ENCODE data around the gene DLL4. TPM values are rescaled to one million over a fixed set of nuclear protein-coding genes. Genes with fewer than 3 reads are reported as not detected.
A peak's percentile ranks its signal among the peaks of the same experiment; 100 is the strongest.

The DLL4 gene
- total and polyA plus RNA-seq, 10 of the 15 experiments (the other 5 are each of a cell fraction or from before 2014, with no cell fraction given): 0.04 to 0.16 (median 0.09) TPM; not detected in 6

DNA sequence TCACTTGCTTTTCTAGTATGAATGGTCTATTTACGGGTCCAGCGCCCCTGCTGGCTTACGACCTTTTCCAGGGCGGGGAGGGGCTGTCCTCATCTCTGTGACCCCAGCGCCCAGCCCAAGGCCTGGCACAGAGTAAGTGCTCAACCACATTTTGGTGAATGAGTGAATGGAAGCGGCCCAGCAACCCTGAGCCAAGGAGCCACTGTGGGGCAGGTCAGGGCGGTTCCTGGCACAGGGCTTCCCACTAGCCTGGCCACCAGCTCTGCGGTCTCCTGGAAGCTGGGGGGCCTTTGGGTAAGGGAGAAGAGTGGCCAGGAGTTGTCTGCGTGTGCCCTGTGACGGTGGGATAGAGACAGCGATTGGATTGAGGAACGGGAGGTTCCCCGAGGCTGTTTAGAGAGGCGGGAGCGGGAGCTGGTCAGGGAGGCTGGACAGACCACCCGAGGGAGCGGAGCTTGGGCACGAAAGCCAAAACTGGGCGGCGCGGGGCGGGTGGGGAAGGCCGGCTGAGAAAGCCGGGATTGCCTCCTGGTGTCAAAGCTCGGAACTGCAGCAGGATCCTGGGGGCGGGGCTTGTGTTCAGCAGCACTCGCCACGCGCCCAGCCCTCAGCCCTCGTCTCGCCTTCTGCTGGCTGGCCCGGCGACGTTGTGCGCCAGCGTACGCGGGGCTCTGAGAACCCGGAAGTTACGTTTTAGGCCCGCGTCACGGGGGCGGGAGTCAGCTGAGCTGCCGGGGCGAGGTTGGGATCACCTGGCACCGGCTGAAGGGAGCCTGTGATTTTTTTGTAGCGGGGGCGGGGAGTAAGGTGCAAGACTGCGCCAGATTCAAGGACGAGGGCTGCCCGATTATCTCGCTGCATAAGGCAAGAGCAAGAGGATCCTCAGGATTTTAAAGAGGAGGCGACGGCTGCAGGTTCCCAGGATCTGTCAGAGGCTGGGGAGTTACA is 35.1 kb upstream of the DLL4 start, which contains the start of gene VPS18 (continued):
- TF ChIP-seq, protein P1, sequence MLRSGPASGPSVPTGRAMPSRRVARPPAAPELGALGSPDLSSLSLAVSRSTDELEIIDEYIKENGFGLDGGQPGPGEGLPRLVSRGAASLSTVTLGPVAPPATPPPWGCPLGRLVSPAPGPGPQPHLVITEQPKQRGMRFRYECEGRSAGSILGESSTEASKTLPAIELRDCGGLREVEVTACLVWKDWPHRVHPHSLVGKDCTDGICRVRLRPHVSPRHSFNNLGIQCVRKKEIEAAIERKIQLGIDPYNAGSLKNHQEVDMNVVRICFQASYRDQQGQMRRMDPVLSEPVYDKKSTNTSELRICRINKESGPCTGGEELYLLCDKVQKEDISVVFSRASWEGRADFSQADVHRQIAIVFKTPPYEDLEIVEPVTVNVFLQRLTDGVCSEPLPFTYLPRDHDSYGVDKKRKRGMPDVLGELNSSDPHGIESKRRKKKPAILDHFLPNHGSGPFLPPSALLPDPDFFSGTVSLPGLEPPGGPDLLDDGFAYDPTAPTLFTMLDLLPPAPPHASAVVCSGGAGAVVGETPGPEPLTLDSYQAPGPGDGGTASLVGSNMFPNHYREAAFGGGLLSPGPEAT (IDR thresholded peaks at IDR 0.05; ENCODE audit: low read depth): peak; percentile 66; the same call in 1 of the 2 replicates
- no peak for TF ChIP-seq MYC (IDR thresholded peaks at IDR 0.05; ENCODE audit: insufficient read depth, insufficient read length, insufficient replicate concordance, low read length, severe bottlenecking)
- peak; percentile 85 for TF ChIP-seq RAD21 (IDR thresholded peaks at IDR 0.05; ENCODE audit: insufficient read depth, low read depth, low read length)
- TF ChIP-seq, protein P2, sequence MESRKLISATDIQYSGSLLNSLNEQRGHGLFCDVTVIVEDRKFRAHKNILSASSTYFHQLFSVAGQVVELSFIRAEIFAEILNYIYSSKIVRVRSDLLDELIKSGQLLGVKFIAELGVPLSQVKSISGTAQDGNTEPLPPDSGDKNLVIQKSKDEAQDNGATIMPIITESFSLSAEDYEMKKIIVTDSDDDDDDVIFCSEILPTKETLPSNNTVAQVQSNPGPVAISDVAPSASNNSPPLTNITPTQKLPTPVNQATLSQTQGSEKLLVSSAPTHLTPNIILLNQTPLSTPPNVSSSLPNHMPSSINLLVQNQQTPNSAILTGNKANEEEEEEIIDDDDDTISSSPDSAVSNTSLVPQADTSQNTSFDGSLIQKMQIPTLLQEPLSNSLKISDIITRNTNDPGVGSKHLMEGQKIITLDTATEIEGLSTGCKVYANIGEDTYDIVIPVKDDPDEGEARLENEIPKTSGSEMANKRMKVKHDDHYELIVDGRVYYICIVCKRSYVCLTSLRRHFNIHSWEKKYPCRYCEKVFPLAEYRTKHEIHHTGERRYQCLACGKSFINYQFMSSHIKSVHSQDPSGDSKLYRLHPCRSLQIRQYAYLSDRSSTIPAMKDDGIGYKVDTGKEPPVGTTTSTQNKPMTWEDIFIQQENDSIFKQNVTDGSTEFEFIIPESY (IDR thresholded peaks at IDR 0.05): no peak
- no peak for TF ChIP-seq ZSCAN29 (IDR thresholded peaks at IDR 0.05)
- no peak for TF ChIP-seq CHD4 (IDR thresholded peaks at IDR 0.05)
- TF ChIP-seq HDAC2 (IDR thresholded peaks at IDR 0.05): no peak
- no peak for TF ChIP-seq NR2C2 (IDR thresholded peaks at IDR 0.05; ENCODE audit: borderline replicate concordance, control insufficient read depth, insufficient read length, low read depth)
- no peak for TF ChIP-seq STAT3 (IDR thresholded peaks at IDR 0.05; ENCODE audit: low read depth, low read length)
- 0 out of 2 replicates have a peak, but pooled peaks have one; percentile 16 for TF ChIP-seq NFYB (IDR thresholded peaks at IDR 0.05; ENCODE audit: insufficient read depth, low read depth, low read length)
- TF ChIP-seq, protein P3, sequence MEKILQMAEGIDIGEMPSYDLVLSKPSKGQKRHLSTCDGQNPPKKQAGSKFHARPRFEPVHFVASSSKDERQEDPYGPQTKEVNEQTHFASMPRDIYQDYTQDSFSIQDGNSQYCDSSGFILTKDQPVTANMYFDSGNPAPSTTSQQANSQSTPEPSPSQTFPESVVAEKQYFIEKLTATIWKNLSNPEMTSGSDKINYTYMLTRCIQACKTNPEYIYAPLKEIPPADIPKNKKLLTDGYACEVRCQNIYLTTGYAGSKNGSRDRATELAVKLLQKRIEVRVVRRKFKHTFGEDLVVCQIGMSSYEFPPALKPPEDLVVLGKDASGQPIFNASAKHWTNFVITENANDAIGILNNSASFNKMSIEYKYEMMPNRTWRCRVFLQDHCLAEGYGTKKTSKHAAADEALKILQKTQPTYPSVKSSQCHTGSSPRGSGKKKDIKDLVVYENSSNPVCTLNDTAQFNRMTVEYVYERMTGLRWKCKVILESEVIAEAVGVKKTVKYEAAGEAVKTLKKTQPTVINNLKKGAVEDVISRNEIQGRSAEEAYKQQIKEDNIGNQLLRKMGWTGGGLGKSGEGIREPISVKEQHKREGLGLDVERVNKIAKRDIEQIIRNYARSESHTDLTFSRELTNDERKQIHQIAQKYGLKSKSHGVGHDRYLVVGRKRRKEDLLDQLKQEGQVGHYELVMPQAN (conservative IDR thresholded peaks at IDR 0.05): peak; percentile 95
- TF ChIP-seq EZH2 (IDR thresholded peaks at IDR 0.05; ENCODE audit: borderline replicate concordance, control insufficient read depth, low read depth, low read length): no peak
- no peak for TF ChIP-seq ZBED1 (IDR thresholded peaks at IDR 0.05; ENCODE audit: borderline replicate concordance)
- TF ChIP-seq KAT2A (conservative IDR thresholded peaks at IDR 0.05; ENCODE audit: control insufficient read depth, low read depth, low read length): no peak
- TF ChIP-seq, protein P4, sequence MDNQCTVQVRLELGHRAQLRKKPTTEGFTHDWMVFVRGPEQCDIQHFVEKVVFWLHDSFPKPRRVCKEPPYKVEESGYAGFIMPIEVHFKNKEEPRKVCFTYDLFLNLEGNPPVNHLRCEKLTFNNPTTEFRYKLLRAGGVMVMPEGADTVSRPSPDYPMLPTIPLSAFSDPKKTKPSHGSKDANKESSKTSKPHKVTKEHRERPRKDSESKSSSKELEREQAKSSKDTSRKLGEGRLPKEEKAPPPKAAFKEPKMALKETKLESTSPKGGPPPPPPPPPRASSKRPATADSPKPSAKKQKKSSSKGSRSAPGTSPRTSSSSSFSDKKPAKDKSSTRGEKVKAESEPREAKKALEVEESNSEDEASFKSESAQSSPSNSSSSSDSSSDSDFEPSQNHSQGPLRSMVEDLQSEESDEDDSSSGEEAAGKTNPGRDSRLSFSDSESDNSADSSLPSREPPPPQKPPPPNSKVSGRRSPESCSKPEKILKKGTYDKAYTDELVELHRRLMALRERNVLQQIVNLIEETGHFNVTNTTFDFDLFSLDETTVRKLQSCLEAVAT (IDR thresholded peaks at IDR 0.05): no peak
- TF ChIP-seq POLR2A (IDR thresholded peaks at IDR 0.05; ENCODE audit: low read depth, low read length): peak; percentile 80
- TF ChIP-seq ESRRA (IDR thresholded peaks at IDR 0.05; ENCODE audit: low read length): no peak
- 0 out of 2 replicates have a peak, but pooled peaks have one; percentile 52 for TF ChIP-seq CHD2 (IDR thresholded peaks at IDR 0.05; ENCODE audit: borderline replicate concordance, low read depth, low read length)
- no peak for TF ChIP-seq SMARCA5 (IDR thresholded peaks at IDR 0.05)
- no peak for TF ChIP-seq SIX5 (IDR thresholded peaks at IDR 0.05; ENCODE audit: low read depth, low read length, severe bottlenecking)
- TF ChIP-seq TCF12 (IDR thresholded peaks at IDR 0.05; ENCODE audit: low read depth, low read length): 0 out of 2 replicates have a peak, but pooled peaks have one; percentile 57
- TF ChIP-seq BMI1 (IDR thresholded peaks at IDR 0.05; ENCODE audit: borderline replicate concordance): no peak
- peak in 1 of 2 experiments; percentile 79; a peak in 3 of 4 replicates for TF ChIP-seq BHLHE40 (IDR thresholded peaks at IDR 0.05; ENCODE audit: borderline replicate concordance in 1 of 2, low read depth in 2 of 2, low read length in 1 of 2)

Measured in GM12878 (cell line).